Tibial artery (tissue), 4 donors: ENCODE measurements around the gene COL18A1.
A peak's percentile ranks its signal among the peaks of the same experiment; 100 is the strongest.

Source experiments
- DNase-seq, 2 donors: peaks; one replicate each; pipeline ENCODE4 v3.0.0-alpha.2; 2019
- H3K27ac ChIP-seq, 2 donors: fragments of 200-600 bp; sonication (generic) in 1 of 2; 1 replicate in 1 of 2; 2 replicates in 1 of 2; pipeline ENCODE4 v1.5.1; 2018 to 2019; ENCODE audit warnings: mild to moderate bottlenecking in 1 of 2
- H3K27me3 ChIP-seq, 2 donors: fragments of 200-600 bp; sonication (generic) in 1 of 2; one replicate each; pipeline versions ENCODE4 v1.5.1 to v1.6.0; 2016 to 2019
- H3K36me3 ChIP-seq, 3 donors: fragments of 200-600 bp; sonication (generic) in 2 of 3; one replicate each; pipeline ENCODE4 v1.5.1; 2016 to 2019; ENCODE audit warnings: mild to moderate bottlenecking in 2 of 3
- H3K4me1 ChIP-seq, 4 donors: fragments of 200-600 bp; sonication (generic) in 2 of 4; 1 replicate in 3 of 4; 2 replicates in 1 of 4; pipeline ENCODE4 v1.5.1; 2016 to 2019
- H3K4me3 ChIP-seq, 2 donors: fragments of 200-600 bp; sonication (generic) in 1 of 2; 1 replicate in 1 of 2; 2 replicates in 1 of 2; pipeline ENCODE4 v1.5.1; 2018 to 2019; ENCODE audit warnings: mild to moderate bottlenecking in 2 of 2
- H3K9me3 ChIP-seq, 3 donors: fragments of 200-600 bp; sonication (generic) in 1 of 3; one replicate each; pipeline ENCODE4 v1.5.1; 2016 to 2019
- intact Hi-C: fragments of 100-400 bp; cut with DNase I; formaldehyde crosslinking; loops from one replicate; pipeline ENCODE4 v1.15.0; 2023; ENCODE audit warnings: low total_unique reads
- TF ChIP-seq, protein P1 (sequence below), 2 experiments: fragments of 200-600 bp in 1 of 2; fragments of 450-650 bp in 1 of 2; IDR thresholded peaks; one replicate each; pipeline ENCODE4 v1.5.1; 2017 to 2019; ENCODE audit warnings: antibody characterized with exemption in 2 of 2, mild to moderate bottlenecking in 1 of 2, moderate library complexity in 1 of 2

COL18A1 gene

DNA sequence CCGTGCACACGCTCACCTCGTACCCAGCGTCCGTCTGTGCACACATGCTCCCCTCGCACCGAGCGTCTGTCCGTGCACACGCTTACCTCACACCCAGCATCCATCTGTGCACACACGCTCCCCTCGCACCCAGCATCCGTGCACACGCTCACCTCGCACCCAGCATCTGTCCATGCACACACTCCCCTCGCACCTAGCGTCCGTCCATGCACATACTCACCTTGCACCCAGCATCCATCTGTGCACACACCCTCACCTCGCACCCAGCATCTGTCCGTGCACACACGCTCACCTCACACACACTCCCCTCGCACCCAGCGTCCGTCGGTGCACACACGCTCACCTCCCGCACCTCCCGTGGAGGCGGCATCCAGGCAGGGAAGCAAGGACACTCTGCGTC is 24.4 kb upstream of the COL18A1 start:
- H3K36me3 ChIP-seq: no peaks in the 10 kb centered on the region
- no peak overlapping the region for H3K27ac ChIP-seq
- TF ChIP-seq, protein P1, sequence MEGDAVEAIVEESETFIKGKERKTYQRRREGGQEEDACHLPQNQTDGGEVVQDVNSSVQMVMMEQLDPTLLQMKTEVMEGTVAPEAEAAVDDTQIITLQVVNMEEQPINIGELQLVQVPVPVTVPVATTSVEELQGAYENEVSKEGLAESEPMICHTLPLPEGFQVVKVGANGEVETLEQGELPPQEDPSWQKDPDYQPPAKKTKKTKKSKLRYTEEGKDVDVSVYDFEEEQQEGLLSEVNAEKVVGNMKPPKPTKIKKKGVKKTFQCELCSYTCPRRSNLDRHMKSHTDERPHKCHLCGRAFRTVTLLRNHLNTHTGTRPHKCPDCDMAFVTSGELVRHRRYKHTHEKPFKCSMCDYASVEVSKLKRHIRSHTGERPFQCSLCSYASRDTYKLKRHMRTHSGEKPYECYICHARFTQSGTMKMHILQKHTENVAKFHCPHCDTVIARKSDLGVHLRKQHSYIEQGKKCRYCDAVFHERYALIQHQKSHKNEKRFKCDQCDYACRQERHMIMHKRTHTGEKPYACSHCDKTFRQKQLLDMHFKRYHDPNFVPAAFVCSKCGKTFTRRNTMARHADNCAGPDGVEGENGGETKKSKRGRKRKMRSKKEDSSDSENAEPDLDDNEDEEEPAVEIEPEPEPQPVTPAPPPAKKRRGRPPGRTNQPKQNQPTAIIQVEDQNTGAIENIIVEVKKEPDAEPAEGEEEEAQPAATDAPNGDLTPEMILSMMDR (IDR thresholded peaks at IDR 0.05): no peak
- no peaks in the 10 kb centered on the region for H3K4me1 ChIP-seq
- intact Hi-C loops: no loop called here
- H3K27me3 ChIP-seq: no peaks in the 10 kb centered on the region
- DNase-seq: peak in 1 of 2 donors; percentile 11
- H3K4me3 ChIP-seq: no peak overlapping the region
- H3K9me3 ChIP-seq: no peaks in the 10 kb centered on the region

- intact Hi-C loops: no loop called here
- H3K36me3 ChIP-seq: no peaks in the 10 kb centered on the region
- peaks cover 0 to 2% (median 2%) of the 10 kb centered on the region in 4 donors for H3K4me1 ChIP-seq
- TF ChIP-seq, protein P1 (IDR thresholded peaks at IDR 0.05): no peak
- no peak overlapping the region for H3K27ac ChIP-seq
- H3K9me3 ChIP-seq: no peaks in the 10 kb centered on the region
- no peak overlapping the region for H3K4me3 ChIP-seq
- DNase-seq: no peak
- H3K27me3 ChIP-seq: no peaks in the 10 kb centered on the region
Measured at GRCh38 chr21:45381036-45381787, 23.8 kb upstream of the COL18A1 start.

- Histone ChIP-seq H3K36me3 (no peaks in the 10 kb centered on the region), H3K9me3 (no peaks in the 10 kb centered on the region), H3K27ac (no peak overlapping the region), H3K27me3 (no peaks in the 10 kb centered on the region), H3K4me1 (peaks cover 0 to 11% (median 10%) of the 10 kb centered on the region in 4 donors), H3K4me3 (no peak overlapping the region)
- intact Hi-C loops: no loop called here
- TF ChIP-seq, protein P1 (IDR thresholded peaks at IDR 0.05): no peak
- DNase-seq: peak; percentile 14 to 62
Measured at GRCh38 chr21:45381865-45382696, 22.9 kb upstream of the COL18A1 start.

DNA sequence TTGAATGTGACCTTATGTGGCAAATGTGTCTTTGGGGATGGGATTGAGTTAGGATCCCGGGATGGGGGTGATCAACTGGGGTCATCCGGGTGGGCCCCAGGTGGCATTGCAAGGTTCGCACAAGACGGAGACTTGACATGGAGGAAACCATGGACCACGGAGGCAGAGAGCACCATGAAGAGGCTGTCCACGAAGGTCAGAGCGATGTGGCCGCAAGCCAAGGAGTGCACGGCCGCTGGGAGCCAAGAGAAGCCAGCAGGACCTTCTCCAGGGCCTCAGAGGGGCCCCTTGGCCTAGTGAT is 22.3 kb upstream of the COL18A1 start:
- intact Hi-C loops: no loop called here
- no peak overlapping the region for H3K4me3 ChIP-seq
- H3K9me3 ChIP-seq: no peaks in the 10 kb centered on the region
- no peak for DNase-seq
- no peaks in the 10 kb centered on the region for H3K36me3 ChIP-seq
- H3K27me3 ChIP-seq: no peaks in the 10 kb centered on the region
- TF ChIP-seq, protein P1 (IDR thresholded peaks at IDR 0.05): no peak
- H3K4me1 ChIP-seq: peaks cover 0 to 16% (median 14%) of the 10 kb centered on the region in 4 donors
- no peak overlapping the region for H3K27ac ChIP-seq

DNA sequence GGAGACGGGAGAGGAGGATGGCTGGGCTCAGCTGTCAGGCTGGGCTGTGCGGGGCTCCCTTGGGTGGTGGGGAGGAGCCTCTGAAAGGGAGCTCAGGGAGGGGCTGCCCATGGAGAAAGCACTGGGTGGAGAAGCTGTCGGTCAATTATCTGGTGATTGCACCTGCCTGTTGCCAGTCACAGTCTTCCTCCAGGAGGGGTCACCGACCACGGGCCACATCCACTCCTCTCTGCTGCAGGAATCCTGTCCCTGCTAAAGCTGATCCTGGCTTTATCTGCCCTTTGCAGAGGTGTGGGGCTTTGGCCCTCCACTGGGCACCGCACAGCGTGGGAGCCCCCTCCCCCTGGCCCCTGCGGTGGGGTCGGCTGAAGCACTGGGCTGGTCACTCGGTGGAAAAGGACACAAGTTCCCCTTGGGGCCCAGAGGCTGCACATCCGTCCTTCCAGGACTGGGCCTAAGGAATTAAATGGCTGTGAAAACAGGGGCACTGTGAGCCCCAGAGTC is 21.8 kb upstream of the COL18A1 start:
- TF ChIP-seq, protein P1 (IDR thresholded peaks at IDR 0.05): no peak
- H3K27ac ChIP-seq: no peak overlapping the region
- peak in 1 of 2 donors; percentile 61 for DNase-seq
- H3K36me3 ChIP-seq: no peaks in the 10 kb centered on the region
- H3K4me3 ChIP-seq: no peak overlapping the region
- H3K4me1 ChIP-seq: peaks cover 0 to 21% (median 14%) of the 10 kb centered on the region in 4 donors
- intact Hi-C loops: no loop called here
- H3K9me3 ChIP-seq: no peaks in the 10 kb centered on the region
- no peaks in the 10 kb centered on the region for H3K27me3 ChIP-seq
